ENCODE results near the gene COPZ2. TPM values are rescaled to one million over a fixed set of nuclear protein-coding genes. Genes with fewer than 3 reads are reported as not detected.

Gene COPZ2
- total RNA-seq, 1 experiment from 2014 or later = not detected

DNA sequence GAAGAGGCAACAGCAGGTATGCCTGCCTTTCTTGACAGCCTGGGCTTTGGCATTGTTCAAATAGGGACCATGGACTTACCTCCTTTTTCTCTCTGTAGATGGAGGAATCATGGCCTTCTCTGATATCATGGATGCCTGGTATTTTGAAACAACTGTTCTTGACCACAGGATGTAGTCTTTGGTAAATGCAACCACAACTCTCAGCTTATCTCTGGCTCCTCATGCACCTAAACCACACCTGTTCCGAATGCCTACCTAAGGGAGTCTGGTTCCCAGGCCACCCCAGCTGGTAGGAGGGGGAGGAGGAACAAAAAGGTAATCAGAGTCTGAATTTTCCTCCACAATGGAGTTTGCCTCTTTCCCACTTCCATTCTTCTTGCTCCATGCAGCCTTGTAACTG is 47.9 kb downstream of the COPZ2 start:
- RAD21 ChIA-PET (ENCODE audit: low non-redundant PET in 1 of 2, low total read pairs in 2 of 2, uncharacterized antibody in 2 of 2, unreplicated experiment in 2 of 2) = no interaction called here
- no peak for ATAC-seq
- POLR2A ChIA-PET = no interaction called here

More for the DNA sequence above, 47.9 kb downstream of the COPZ2 start:
- no peak overlapping the region for H2AFZ ChIP-seq (ENCODE audit: low read depth, low read length, poor library complexity, severe bottlenecking)
- DNase-seq (ENCODE audit: low read depth, low spot score) = no peak
- intact Hi-C loops (cut with micrococcal nuclease) = no loop called here
- no peaks in the 10 kb centered on the region for H3K27me3 ChIP-seq (ENCODE audit: insufficient read depth, low read length)
- H3K4me2 ChIP-seq (ENCODE audit: low read length) = no peak overlapping the region
- no peak overlapping the region for H3K4me3 ChIP-seq (replicated peaks in 1 of 2; ENCODE audit: low read depth in 1 of 2, low read length in 2 of 2)
- H4K20me1 ChIP-seq (ENCODE audit: insufficient read depth) = no peaks in the 10 kb centered on the region
- H3K9me2 ChIP-seq (ENCODE audit: insufficient read depth) = no peaks in the 10 kb centered on the region
- no peaks in the 10 kb centered on the region for H3K9me3 ChIP-seq (ENCODE audit: control insufficient read depth in 1 of 2, insufficient read depth in 1 of 2, low read depth in 1 of 2, low read length in 2 of 2)
- H3K27ac ChIP-seq (ENCODE audit: low read depth, low read length) = no peak overlapping the region
- BruUV-seq (replicated peaks) = no TSS peak
- no peaks in the 10 kb centered on the region for H3K79me2 ChIP-seq (ENCODE audit: insufficient read depth, low read length)
- no peak overlapping the region for H3K9ac ChIP-seq (ENCODE audit: low read length)
- no peaks in the 10 kb centered on the region for H3K4me1 ChIP-seq (ENCODE audit: control insufficient read depth in 1 of 2, insufficient read depth in 2 of 2, low read length in 2 of 2)
- no peaks in the 10 kb centered on the region for H3K36me3 ChIP-seq (ENCODE audit: control insufficient read depth in 1 of 2, insufficient read depth in 2 of 2, low read length in 2 of 2)
- CTCF ChIA-PET = interaction anchor here (1.3 kb wide), 1 partner anchor 19 kb away, joined by 4 read pairs; the partner anchor contains the start of gene CDK5RAP3
- TF ChIP-seq, protein P1, sequence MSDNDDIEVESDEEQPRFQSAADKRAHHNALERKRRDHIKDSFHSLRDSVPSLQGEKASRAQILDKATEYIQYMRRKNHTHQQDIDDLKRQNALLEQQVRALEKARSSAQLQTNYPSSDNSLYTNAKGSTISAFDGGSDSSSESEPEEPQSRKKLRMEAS (IDR thresholded peaks at IDR 0.05) = no peak
- TF ChIP-seq RAD21 (IDR thresholded peaks at IDR 0.05; ENCODE audit: low read depth) (no peak), EZH2 (IDR thresholded peaks at IDR 0.05) (no peak), POLR2A (IDR thresholded peaks at IDR 0.05; ENCODE audit: borderline replicate concordance, extremely low read depth, insufficient read depth, insufficient read length) (no peak), ZFX (IDR thresholded peaks at IDR 0.05) (no peak), EZH2phosphoT487 (IDR thresholded peaks at IDR 0.05; ENCODE audit: borderline replicate concordance) (no peak), CEBPB (IDR thresholded peaks at IDR 0.05; ENCODE audit: low read depth) (no peak), POLR2AphosphoS5 (IDR thresholded peaks at IDR 0.05; ENCODE audit: low read depth, low read length) (no peak)
- TF ChIP-seq, protein P2, sequence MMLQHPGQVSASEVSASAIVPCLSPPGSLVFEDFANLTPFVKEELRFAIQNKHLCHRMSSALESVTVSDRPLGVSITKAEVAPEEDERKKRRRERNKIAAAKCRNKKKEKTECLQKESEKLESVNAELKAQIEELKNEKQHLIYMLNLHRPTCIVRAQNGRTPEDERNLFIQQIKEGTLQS (IDR thresholded peaks at IDR 0.05) = no peak
- TF ChIP-seq, protein P3, sequence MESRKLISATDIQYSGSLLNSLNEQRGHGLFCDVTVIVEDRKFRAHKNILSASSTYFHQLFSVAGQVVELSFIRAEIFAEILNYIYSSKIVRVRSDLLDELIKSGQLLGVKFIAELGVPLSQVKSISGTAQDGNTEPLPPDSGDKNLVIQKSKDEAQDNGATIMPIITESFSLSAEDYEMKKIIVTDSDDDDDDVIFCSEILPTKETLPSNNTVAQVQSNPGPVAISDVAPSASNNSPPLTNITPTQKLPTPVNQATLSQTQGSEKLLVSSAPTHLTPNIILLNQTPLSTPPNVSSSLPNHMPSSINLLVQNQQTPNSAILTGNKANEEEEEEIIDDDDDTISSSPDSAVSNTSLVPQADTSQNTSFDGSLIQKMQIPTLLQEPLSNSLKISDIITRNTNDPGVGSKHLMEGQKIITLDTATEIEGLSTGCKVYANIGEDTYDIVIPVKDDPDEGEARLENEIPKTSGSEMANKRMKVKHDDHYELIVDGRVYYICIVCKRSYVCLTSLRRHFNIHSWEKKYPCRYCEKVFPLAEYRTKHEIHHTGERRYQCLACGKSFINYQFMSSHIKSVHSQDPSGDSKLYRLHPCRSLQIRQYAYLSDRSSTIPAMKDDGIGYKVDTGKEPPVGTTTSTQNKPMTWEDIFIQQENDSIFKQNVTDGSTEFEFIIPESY (IDR thresholded peaks at IDR 0.05; ENCODE audit: extremely low read depth, insufficient replicate concordance, low read length) = no peak

Data from HCT116 (cell line).